AG09309 (cell line): ENCODE measurements around the gene IMPDH1.

Experiments used
- DNase-seq: peaks from one replicate; pipeline ENCODE4 v3.0.0-alpha.2; 2010; ENCODE audit warnings: low read depth
- H3K4me3 ChIP-seq: 2 replicates; pipeline ENCODE4 v1.5.1; 2011; ENCODE audit warnings: mild to moderate bottlenecking, low read depth, low read length, moderate library complexity; ENCODE audit not compliant: control insufficient read depth
- TF ChIP-seq, protein P1 (sequence below): IDR thresholded peaks from 2 replicates; pipeline ENCODE4 v1.5.1; 2011; ENCODE audit warnings: mild to moderate bottlenecking, low read depth, low read length, inconsistent platforms; ENCODE audit not compliant: insufficient read depth, control insufficient read depth; ENCODE audit errors: missing control alignments

The IMPDH1 gene

DNA sequence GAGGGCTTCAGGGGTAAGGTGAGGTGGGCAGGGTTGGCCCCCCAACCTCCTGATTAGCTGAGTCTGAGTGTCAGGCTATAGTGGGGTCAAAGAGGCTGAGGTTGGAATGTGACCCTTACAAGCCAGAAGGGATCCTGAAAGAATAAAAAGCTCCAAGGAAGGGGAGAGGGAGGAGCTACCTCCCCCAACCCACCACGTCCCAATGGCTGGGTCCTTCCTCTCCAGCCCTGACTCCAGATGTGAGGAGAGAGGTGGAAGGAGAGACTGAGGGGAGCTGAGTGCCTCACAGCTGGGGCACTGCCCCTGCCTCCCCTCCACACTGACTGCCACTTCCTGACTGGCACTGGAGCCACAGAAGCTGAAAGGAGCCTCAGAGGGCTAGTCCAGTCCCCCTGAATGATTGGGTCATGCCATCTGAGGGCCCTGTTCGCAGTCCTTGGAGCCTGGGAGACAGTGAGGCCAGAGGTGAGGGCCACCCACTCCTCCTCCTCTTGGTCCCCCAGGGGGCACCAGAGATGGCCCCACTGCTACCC lies 20.6 kb downstream of the IMPDH1 start:
- DNase-seq = no peak
- TF ChIP-seq, protein P1, sequence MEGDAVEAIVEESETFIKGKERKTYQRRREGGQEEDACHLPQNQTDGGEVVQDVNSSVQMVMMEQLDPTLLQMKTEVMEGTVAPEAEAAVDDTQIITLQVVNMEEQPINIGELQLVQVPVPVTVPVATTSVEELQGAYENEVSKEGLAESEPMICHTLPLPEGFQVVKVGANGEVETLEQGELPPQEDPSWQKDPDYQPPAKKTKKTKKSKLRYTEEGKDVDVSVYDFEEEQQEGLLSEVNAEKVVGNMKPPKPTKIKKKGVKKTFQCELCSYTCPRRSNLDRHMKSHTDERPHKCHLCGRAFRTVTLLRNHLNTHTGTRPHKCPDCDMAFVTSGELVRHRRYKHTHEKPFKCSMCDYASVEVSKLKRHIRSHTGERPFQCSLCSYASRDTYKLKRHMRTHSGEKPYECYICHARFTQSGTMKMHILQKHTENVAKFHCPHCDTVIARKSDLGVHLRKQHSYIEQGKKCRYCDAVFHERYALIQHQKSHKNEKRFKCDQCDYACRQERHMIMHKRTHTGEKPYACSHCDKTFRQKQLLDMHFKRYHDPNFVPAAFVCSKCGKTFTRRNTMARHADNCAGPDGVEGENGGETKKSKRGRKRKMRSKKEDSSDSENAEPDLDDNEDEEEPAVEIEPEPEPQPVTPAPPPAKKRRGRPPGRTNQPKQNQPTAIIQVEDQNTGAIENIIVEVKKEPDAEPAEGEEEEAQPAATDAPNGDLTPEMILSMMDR = no peak

DNA sequence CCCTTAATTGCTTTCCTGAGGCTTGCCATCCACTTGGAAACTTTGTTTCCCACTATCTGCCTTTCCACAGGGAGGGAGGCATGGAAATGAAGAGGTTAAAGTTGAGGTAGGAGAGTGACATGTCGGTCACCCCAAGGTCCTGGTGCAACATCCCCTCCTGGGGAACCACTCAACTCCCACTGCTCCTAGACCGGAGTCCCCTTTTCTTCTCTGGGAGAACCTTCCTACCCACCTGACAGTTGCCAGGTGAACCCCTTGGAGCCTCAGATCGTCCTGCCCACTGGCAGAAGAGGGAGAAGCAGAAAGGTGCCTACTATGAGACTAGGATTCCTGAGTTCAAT lies 21.7 kb downstream of the IMPDH1 start:
- TF ChIP-seq, protein P1 = no peak
- no peak overlapping the region for H3K4me3 ChIP-seq
- no peak for DNase-seq

More for the DNA sequence above, 20.6 kb downstream of the IMPDH1 start:
- H3K4me3 ChIP-seq = no peak overlapping the region

DNA sequence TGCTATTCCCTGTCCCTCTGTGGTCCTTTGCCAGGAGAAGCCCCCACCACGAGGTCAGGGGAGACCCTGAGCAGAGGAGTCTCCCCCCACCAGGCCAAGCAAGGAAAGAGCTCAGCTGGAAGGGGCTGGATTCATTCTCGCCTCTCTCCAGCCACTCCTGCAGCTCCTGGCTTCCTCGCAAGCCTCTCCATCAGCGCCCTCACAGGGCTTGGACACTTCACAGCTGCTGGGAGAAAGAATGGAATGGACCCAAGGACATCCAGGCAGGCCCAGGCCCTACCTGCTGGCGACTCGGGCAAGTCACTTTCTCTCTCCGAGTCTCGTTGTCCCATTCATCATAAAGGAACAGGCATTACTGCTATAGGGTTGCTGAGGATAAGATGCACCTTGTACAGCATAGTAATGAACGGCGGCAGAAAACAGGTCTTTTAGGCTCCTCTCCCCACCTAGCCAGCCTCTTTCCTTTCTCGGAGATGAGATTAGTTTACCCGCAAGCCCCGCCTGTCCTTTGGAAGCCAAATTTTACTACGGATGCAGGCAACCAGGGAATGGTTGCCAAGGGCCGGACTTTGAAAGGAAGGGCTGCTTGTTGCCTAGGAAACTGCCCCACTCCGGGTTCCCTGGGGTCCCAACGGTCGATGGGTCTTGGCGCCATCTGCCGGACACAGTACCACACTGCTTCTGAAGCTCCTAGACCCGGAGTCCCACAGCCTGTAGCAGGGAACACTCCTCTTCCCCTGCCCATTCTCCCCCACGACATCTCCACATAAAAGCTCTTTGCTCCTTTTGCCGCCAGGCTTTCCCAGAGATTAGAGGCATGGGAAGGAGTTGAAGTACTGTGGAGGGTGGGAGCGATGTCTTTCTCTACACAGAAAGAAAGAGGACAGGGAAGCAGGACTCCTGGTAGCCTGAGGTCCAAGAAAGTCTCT lies 22.3 kb downstream of the IMPDH1 start:
- no peak for DNase-seq
- TF ChIP-seq, protein P1 = peak; percentile 86
- H3K4me3 ChIP-seq = no peak overlapping the region

DNA sequence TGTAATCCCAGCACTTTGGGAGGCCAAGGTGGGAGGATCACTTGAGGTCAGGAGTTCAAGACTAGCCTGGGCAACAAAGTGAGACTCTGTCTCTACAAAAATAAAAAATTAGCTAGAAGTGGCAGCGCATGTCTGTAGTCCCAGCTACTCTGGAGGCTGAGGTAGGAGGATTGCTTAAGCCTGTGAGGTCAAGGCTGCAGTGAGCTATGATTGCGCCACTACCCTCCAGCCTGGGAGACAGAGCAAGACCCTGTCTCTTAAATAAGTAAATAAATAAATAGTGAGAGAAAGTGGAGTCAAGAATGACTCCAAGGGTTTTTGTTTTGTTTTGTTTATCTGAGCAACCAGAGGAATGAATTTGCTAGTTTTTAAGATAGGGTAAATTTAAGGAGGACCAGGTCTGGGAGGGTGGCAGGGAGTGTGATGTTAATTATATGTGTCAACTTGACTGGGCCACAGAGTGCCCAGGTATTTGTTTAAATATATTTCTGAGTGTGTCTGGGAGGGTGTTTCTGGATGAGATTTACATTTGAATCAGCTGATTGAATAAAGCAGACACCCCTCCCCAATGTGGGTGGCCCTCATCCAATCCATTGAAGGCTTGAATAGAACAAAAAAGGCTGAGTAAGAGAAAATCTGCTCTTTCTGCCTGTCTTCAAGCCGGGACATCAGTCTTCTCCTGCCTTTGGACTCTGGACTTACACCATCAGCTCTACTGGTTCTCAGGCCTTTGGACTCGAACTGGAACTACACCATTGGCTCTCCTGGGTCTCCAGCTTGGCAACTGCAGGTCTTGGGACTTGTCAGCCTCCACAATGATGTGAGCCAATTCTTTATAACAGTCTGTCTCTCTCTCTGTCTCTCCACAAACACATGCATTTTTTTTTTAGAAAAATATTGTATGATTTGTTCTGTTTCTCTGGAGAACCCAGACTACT lies 23.5 kb downstream of the IMPDH1 start:
- DNase-seq = no peak
- TF ChIP-seq, protein P1 = no peak

DNA sequence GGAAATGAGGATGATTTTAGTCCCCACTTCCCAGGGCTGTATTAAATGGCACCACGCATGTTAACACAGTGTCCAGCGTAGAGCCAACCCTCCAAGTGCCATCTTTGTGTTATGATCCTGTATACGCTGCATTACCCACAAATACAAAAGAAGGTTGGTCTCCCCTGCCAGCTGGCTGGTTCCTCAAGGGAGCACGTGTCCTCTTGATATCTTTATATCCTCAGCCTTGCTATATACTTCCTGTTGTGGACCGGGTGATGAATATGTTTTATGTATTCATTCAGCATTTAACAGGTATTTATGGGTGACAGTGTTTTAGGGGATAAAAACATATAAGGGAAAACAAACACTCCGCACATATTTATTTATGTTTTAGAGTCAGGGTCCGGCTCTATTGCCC lies 25.1 kb downstream of the IMPDH1 start:
- no peak for DNase-seq
- H3K4me3 ChIP-seq = no peak overlapping the region
- TF ChIP-seq, protein P1 = no peak

More for the DNA sequence above, 23.5 kb downstream of the IMPDH1 start:
- H3K4me3 ChIP-seq = no peak overlapping the region

DNA sequence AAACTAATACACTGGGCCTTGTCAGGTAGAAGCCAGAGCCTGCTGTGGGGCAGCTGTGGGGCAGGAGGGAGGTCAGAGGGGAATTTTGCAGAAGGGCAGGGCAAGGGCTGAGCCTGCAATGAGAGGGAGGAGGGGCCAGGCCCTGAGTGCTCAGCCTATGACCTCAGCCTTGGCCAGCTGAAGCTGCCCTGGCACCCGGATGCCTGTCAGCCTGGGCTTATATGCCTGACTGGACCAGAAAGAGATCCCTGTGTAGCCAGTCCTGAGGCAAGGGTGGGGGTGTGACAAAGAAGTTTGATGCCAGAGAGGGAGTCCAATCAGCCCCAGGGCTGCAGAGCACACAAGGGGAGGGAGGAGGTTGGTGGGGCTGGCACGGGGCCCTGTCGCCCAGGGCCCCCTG lies 26.0 kb downstream of the IMPDH1 start:
- no peak for DNase-seq
- TF ChIP-seq, protein P1 = no peak
- no peak overlapping the region for H3K4me3 ChIP-seq
